Measurements from ENCODE around the gene UBXN11.

UBXN11 gene

DNA sequence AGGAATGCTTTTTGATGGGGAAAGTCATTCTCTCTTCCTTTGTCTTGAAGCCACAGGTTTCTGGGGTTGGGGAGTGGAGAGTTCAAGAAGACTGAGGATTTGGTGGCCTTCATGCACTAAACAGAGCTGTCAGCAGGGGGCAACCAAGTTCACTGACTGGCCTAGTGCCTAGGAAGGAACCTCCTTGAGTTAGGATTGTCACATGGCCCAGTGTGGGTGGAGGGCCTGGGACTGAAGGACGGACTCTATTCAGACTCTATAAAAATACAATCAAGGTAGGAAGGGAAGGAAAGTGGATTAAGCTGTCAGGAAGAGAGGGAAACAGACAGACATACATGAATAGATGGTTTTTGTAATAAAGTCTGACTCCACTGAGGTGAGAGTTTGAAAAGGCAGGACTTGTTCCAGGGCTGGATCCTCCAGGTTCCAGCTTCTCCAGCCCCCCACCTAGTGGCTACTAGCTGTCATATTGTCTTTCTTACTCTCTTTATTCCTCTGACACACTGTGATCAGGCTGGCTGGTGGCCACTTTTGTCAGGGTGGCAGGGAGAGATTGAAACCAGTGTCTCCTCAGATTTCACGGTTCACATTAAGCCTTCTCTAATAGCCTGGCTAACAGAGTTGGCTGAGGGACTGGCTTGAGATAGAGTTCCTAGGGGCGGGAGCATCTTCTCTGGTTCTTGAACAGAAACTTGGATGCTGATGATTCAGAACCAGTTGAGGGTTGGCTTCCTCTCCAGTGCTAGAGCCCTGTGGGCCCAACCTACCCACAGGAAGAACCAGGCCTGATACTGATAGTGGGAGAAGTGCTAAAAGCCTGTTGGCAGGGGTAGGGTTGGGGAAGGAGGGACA lies 30.6 kb downstream of the UBXN11 start:
- DNase-seq (ENCODE audit: low read depth in 4 of 4, low spot score in 1 of 4): peak; percentile 59 to 75 (median 62)

DNA sequence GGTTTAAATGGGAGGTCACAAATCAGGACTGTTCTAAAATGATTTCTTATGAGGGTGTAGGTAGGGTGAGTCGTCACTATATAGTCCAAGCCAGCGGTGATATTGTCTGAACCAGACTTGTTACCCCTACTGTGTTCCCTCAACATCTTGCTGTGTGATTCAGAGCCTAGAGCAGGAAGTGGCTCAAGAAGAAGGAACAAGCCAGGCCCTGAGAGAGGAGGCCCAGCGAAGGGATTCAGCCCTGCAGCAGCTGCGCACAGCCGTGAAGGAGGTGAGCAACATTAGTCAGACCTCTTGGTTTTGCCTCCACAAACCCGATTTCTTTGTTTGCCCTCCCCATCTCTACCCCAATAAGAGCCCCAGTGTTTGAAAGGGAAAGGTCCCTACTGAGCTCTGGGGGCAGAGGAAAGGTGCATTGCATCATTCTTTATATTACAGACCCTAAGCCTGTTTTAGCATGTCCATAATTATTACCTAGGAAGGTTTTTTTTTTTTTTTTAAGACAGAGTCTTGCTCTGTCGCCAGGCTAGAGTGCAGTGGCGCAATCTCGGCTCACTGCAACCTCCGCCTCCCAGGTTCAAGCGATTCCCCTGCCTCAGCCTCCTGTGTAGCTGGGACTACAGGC lies 31.5 kb downstream of the UBXN11 start:
- no peak for DNase-seq (ENCODE audit: low read depth in 4 of 4, low spot score in 1 of 4)

DNA sequence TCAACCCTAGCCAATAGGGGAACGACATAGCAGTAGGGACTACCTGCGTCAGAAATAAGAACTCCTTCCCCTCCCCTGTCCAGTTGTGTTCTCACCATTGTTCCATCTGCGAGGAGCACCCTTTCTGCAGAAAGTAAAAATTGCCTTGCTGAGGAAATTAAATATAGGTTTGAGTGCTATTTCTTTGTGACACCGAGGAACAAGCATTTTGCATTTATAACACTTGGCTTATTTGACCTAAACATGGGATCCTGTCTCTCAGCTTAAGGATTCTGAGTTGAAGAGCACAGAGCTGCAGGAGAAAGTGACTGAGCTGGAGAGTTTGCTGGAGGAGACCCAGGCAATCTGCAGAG lies 37.3 kb downstream of the UBXN11 start:
- DNase-seq (ENCODE audit: low read depth in 4 of 4, low spot score in 1 of 4): no peak

DNA sequence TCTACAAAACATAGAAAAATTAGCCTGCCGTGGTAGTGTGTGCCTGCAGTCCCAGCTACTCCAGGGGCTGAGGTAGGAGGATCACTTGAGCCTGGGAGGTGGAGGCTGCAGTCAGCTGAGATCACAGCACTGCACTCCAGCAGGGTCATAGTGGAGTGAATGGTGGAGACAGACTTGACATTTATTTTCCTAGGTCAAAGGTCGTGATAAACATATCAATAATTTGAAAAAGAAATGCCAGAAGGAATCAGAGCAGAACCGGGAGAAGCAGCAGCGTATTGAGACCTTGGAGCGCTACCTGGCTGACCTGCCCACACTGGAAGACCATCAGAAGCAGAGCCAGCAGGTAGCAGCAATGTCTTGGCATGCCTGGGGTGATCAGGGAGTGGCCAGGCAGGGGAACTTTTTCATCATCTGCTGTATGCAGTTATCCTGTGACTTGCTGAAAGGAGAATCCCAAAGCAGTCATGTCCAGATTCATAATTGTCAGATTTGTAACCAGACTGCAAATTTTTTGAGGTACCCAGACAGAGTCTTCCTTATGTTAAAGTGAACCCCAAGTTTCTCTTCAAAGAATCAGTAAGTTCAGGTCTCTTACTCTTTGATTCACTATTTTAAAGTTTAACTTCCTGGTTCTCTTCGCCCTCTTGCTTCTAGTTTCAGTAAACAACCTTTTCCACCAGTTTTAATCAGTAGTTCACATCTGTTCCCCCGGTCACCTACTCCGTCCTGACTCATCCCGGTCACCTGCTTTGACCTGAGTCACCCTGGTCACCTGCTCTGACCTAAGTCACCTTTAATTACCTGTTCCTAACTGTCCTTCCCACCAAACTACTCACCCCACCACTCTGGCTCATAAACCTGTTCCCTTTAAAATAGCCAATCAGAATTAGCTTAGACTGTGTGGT lies 37.9 kb downstream of the UBXN11 start:
- DNase-seq (ENCODE audit: low read depth in 4 of 4, low spot score in 1 of 4): no peak

DNA sequence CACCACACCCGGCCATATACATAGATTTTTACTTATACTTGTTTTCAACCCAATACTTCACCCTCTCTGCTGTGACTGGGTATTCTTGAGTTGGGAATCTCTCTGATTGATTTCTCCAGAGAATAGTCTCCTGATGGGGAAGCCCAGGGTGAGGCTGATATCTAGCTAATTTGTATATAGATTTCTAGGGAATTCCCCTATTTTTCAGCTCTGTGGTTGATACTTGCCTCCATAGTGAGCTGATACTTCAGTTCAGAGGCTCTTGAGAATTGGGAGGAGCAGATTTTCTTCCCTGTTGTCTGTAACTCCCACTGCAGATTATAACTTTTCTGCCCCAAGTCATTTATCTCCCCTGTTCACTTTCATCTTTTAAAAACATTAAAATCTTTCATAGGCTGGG lies 41.0 kb downstream of the UBXN11 start:
- DNase-seq (ENCODE audit: low read depth in 4 of 4, low spot score in 1 of 4): no peak

DNA sequence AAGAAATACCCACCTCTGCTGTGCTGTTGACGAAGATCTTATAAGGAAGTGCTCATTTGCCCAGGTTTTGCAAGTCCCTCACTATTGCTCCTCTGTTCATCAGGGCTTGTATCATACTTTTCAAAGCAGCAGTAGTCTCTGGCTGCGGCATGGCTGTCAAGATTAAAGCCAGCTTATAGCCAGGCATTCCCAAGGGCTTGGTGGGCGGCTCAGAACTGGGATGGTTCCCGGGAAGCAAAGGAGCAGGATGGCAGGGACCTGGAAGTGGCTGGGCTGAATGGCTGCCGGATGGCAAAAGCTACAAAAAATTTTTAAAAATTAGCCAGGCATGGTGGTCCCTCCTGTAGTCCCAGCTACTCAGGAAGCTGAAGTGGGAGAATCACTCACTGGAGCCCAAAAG lies 43.2 kb downstream of the UBXN11 start:
- no peak for DNase-seq (ENCODE audit: low read depth in 4 of 4, low spot score in 1 of 4)

DNA sequence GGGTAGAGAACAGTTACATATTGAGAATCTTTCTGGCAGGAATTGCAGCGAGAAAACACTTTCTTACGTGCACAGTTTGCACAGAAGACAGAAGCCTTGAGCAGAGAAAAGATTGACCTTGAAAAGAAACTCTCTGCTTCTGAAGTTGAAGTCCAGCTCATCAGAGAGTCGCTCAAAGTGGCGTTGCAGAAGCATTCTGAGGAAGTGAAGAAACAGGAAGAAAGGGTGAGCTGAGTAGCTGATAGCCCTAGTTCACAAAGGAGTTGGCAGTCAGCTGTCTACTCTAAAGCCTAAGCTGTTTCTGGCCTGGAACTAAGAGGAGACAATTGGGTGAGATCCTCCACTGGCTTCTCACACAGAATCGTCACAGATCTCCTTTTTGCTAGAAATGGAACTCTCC lies 46.9 kb downstream of the UBXN11 start:
- no peak for DNase-seq (ENCODE audit: low read depth in 4 of 4, low spot score in 1 of 4)

DNA sequence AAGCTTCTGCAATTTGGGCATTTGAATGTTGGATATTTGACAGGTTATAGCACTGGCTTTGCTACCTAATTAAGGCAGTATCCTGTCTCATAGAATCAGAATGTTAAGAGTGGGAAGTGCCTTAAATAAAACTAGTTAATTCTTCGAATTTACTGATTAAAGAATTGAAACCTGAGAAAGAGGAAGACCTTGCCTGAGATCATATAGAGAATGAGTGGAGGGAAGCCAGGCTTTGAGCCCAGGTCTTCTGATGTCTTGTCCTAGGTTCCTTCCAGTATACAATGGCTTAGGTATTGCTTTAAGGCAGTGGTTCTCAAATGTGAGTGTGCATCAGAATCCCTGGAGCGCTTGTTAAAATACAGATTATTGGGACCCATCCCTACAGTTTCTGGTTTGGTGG lies 47.4 kb downstream of the UBXN11 start:
- no peak for DNase-seq (ENCODE audit: low read depth in 4 of 4, low spot score in 1 of 4)

DNA sequence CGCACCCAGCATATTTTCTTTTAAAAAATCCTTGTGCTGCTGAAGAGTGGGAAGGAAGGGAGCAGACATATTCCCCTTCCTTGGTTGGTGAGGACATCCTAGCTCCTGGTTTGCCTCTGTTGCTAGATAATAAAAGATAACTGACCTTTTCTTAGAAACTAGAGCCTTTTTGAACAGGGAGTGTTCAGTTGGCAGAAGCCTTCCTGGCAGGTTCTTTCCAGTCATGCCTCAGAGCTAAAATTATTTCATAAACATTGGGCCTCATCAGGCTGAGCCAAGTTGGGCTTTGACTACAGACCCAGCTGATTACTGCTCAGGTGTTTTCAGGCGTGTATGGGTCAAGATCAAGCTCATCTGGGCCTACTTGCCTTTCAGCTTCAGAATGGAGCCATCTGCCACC lies 49.2 kb downstream of the UBXN11 start:
- no peak for DNase-seq (ENCODE audit: low read depth in 4 of 4, low spot score in 1 of 4)

DNA sequence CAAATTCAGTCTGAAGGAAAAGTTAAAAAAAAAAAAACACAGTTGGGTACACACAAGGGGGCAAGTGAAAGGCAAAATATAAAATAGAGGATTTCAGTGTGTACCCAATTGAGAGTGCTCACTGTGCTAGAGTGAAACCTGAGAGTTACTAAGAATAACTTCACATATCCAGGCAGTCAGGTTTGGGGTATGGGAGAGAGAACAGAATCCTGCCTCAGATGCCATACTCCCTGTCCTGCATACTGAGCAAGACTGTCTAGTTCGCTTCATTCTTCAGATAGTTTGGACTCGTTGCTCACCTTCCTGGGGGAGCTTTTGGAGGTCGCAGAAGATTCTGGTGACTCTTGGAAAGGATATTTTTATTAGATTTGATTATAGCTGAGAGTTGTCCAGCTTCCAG lies 52.0 kb downstream of the UBXN11 start:
- DNase-seq (ENCODE audit: low read depth in 4 of 4, low spot score in 1 of 4): no peak

DNA sequence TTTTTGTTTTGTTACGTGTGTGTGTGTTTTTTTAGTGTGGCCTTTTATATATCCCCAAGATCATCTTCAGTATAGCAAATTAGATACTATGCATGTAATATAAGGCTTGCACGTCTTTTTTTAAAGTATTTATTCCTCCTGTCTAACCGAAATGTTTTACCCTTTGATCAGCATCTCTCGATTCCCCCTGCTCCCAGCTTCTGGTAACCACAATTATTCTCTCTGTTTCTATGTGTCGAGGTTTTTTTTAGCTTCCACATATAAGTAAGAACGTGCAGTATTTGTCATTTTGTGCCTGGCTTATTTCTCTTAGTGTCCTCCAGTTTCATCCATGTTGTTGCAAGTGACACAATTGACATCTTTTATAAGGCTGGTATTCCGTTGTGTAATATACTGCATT lies 53.7 kb downstream of the UBXN11 start:
- no peak for DNase-seq (ENCODE audit: low read depth in 4 of 4, low spot score in 1 of 4)

DNA sequence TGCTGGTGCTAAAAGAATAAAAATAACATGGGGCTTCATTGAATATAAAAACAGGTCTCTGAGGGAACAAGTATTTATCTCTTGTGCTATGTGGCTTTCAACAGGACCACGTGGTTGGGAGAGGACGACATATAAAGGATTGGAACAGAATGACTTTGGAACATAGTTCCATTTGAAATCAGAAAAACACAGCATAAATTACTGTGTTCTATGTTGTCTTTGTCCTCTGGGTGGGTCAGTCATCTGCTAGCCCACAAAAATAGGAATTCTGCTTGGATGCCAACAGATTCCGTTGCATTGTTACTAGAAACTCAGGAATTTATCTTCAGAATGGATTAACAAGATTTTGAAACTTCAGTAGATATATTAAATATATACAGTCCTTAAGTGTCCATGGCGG lies 66.5 kb downstream of the UBXN11 start:
- no peak for DNase-seq (ENCODE audit: low read depth in 4 of 4, low spot score in 1 of 4)

DNA sequence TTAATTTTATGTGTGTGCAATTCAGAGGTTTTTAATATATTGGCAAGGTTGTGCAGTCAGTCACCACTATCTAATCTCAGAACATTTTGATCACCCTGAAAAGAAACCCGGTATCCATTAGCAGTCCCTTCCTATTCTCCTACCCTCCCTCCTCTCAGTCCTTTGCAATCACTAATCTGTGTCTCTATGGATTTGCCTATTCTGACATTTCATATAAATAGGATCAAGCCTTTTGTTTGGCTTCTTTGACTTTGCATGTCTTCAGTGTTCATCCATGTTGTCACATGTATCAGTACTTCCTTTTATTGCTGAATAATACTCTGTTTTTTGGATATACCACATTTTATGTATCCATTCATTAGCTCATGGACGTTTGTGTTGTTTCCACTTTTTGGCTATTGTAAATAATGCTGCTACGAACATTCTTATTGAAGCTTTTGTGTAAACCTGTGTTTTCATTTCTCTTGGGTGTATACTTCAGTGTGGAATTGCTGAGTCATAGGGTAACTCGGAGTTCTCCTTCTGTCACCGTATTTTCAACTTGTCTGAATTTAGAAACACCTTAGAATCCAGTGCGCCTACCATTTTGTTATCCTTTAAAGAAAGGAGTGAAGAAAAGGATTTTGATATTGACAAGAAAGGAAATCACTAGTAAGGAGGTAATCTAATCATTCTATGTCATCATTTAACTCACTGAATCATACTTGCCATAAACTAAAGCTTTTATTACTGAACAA lies 69.0 kb downstream of the UBXN11 start:
- no peak for DNase-seq (ENCODE audit: low read depth in 4 of 4, low spot score in 1 of 4)

DNA sequence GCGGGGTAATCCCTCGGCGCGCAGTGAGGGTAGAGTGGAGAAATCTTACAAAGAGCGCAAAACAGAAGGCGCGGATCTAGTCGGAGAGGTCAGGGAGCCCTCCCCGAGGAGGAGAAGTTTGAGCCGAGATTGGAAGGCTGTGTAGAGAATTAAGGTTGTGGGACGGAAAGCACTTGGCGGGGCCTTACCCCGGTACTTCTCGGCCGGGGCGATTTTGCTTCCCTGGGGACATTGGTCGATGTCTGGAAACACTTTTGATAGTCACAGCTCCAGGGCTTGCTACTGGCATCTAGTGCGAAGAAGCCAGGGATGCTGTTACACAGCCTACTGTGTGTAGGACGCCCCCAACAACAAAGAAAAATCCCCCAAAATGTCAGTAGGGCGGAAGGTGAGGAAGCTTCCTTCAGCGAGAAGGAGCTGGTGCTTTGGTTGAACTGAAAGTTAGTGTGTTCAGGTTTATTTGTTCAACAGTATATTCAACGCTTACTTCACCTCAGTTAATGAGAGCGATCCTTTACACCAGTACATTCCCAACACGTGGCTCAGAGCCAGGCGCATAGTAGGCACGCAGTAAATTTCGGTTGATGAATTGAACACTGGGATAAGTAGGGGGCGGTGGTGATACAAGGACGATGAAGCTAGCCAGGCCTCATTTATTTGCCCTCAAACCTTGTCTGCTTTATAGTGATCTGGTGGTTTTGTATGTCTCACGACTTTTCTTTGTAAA lies 71.6 kb downstream of the UBXN11 start:
- peak in 3 of 4 experiments; percentile 7 to 16 (median 12) for DNase-seq (ENCODE audit: low read depth in 4 of 4, low spot score in 1 of 4)

DNA sequence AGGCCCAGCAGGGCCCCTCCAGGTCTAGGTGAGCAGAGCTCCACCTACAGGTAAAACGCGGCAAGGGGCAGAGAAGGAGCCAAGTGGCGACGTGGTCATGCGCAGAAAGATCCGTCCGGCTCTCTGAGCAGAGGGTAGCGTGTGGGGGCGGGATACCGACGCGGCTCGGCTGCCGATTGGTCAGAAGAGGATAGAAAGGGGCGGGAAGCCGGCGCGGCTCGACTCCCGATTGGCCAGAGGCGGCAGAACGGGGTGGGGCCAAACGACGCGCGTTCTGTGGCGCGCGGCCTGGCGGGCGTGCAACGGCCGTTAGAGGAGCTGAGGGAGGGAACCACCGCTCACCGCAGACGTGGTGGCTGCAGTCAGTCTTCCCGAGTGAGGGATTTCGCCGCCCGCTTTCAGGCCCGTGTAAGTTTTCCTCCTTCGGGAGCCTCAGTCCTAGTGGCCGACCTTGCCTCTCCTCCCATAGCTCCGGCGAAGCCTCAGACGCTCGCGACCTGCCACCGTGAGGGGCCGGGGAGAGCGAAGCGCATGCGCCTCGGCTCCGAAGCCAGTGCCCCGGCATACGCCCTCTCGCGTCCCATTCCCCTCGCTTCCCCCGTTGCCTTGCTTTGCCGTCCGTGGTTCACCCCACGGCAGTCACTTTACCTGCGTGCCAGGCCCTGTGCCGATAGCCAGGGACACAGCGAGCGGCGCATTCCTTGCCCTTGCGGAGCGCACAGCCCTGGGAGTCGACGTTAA lies 72.4 kb downstream of the UBXN11 start, which contains the start of gene CEP85:
TSS of gene CEP85 (plus strand) at position 298 of the 741 bp plus-strand sequence. CDS start 5,584 bp downstream, outside the sequence.
- DNase-seq (ENCODE audit: low read depth in 4 of 4, low spot score in 1 of 4): peak; percentile 95 to 98 (median 96)

Data from stimulated activated CD4-positive, alpha-beta T cell treated with anti-CD3 and anti-CD28 coated beads, Interleukin-1b, Interleukin-23, amount 100 ng/mL, for 24 hours (primary cell).